Measurements from ENCODE around the gene HS6ST2. TPM values are rescaled to one million over a fixed set of nuclear protein-coding genes. Genes with fewer than 3 reads are reported as not detected.

Gene HS6ST2
- 0.59 and 1.5 TPM in 2 replicates for total RNA-seq

DNA sequence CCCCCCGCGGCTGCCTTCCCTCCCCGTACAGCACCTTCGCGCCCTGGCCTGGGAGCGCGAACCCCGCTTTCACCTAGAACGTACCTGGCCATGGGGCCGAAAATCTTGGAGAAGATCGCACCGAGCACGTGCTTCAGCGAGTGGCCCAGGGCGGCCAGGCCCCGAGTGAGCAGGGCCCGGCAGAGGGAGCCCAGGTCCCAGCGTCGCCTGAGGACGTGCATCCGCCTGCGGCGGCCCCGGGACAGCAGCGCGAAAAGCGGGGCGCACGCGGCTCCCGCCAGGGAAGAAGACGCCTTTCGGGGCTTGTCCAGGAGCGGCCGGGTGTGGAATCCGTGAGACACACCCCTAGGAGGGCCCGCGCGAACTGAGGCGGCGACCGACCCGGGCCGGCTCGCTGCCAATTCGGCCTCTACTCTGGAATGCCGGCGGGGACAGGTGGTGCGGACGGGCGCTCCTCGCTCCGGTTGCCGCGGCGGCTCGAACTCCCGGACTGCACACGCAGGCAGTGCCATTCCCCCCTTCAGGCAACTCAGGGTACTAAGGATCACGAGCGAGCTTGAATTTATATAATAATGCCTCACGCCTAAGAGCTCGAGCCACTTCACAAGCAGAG, at the start of gene HS6ST2:
Gene HS6ST2 (minus strand): TSS at position 539 of the 613 bp plus-strand sequence.

Other genes with a start within 250 kb of the HS6ST2 start
- not detected in 2 replicates for gene USP26, start 138.5 kb upstream of the HS6ST2 start, total RNA-seq